ENCODE results near the gene MGST2. TPM values are rescaled to one million over a fixed set of nuclear protein-coding genes. Genes with fewer than 3 reads are reported as not detected.
A peak's percentile ranks its signal among the peaks of the same experiment; 100 is the strongest.

The MGST2 gene
- total and polyA plus RNA-seq, 2 experiments from 2014 or later, result 4.6 to 19.1 TPM

- TF ChIP-seq, protein P1, sequence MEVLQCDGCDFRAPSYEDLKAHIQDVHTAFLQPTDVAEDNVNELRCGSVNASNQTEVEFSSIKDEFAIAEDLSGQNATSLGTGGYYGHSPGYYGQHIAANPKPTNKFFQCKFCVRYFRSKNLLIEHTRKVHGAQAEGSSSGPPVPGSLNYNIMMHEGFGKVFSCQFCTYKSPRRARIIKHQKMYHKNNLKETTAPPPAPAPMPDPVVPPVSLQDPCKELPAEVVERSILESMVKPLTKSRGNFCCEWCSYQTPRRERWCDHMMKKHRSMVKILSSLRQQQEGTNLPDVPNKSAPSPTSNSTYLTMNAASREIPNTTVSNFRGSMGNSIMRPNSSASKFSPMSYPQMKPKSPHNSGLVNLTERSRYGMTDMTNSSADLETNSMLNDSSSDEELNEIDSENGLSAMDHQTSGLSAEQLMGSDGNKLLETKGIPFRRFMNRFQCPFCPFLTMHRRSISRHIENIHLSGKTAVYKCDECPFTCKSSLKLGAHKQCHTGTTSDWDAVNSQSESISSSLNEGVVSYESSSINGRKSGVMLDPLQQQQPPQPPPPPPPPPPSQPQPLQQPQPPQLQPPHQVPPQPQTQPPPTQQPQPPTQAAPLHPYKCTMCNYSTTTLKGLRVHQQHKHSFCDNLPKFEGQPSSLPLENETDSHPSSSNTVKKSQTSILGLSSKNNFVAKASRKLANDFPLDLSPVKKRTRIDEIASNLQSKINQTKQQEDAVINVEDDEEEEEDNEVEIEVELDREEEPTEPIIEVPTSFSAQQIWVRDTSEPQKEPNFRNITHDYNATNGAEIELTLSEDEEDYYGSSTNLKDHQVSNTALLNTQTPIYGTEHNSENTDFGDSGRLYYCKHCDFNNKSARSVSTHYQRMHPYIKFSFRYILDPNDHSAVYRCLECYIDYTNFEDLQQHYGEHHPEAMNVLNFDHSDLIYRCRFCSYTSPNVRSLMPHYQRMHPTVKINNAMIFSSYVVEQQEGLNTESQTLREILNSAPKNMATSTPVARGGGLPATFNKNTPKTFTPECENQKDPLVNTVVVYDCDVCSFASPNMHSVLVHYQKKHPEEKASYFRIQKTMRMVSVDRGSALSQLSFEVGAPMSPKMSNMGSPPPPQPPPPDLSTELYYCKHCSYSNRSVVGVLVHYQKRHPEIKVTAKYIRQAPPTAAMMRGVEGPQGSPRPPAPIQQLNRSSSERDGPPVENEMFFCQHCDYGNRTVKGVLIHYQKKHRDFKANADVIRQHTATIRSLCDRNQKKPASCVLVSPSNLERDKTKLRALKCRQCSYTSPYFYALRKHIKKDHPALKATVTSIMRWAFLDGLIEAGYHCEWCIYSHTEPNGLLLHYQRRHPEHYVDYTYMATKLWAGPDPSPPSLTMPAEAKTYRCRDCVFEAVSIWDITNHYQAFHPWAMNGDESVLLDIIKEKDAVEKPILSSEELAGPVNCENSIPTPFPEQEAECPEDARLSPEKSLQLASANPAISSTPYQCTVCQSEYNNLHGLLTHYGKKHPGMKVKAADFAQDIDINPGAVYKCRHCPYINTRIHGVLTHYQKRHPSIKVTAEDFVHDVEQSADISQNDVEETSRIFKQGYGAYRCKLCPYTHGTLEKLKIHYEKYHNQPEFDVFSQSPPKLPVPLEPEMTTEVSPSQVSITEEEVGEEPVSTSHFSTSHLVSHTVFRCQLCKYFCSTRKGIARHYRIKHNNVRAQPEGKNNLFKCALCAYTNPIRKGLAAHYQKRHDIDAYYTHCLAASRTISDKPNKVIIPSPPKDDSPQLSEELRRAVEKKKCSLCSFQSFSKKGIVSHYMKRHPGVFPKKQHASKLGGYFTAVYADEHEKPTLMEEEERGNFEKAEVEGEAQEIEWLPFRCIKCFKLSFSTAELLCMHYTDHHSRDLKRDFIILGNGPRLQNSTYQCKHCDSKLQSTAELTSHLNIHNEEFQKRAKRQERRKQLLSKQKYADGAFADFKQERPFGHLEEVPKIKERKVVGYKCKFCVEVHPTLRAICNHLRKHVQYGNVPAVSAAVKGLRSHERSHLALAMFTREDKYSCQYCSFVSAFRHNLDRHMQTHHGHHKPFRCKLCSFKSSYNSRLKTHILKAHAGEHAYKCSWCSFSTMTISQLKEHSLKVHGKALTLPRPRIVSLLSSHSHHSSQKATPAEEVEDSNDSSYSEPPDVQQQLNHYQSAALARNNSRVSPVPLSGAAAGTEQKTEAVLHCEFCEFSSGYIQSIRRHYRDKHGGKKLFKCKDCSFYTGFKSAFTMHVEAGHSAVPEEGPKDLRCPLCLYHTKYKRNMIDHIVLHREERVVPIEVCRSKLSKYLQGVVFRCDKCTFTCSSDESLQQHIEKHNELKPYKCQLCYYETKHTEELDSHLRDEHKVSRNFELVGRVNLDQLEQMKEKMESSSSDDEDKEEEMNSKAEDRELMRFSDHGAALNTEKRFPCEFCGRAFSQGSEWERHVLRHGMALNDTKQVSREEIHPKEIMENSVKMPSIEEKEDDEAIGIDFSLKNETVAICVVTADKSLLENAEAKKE (CRISPR knock-in tag; IDR thresholded peaks at IDR 0.05), result no peak
- TF ChIP-seq, protein P2, sequence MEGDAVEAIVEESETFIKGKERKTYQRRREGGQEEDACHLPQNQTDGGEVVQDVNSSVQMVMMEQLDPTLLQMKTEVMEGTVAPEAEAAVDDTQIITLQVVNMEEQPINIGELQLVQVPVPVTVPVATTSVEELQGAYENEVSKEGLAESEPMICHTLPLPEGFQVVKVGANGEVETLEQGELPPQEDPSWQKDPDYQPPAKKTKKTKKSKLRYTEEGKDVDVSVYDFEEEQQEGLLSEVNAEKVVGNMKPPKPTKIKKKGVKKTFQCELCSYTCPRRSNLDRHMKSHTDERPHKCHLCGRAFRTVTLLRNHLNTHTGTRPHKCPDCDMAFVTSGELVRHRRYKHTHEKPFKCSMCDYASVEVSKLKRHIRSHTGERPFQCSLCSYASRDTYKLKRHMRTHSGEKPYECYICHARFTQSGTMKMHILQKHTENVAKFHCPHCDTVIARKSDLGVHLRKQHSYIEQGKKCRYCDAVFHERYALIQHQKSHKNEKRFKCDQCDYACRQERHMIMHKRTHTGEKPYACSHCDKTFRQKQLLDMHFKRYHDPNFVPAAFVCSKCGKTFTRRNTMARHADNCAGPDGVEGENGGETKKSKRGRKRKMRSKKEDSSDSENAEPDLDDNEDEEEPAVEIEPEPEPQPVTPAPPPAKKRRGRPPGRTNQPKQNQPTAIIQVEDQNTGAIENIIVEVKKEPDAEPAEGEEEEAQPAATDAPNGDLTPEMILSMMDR (conservative IDR thresholded peaks at IDR 0.05; ENCODE audit: low read depth in 2 of 2), result no peak
- TF ChIP-seq NANOG (IDR thresholded peaks at IDR 0.05; ENCODE audit: borderline replicate concordance), result no peak
Observed at GRCh38 chr4:139676365-139676764, 10.7 kb downstream of the MGST2 start (continued).

DNA sequence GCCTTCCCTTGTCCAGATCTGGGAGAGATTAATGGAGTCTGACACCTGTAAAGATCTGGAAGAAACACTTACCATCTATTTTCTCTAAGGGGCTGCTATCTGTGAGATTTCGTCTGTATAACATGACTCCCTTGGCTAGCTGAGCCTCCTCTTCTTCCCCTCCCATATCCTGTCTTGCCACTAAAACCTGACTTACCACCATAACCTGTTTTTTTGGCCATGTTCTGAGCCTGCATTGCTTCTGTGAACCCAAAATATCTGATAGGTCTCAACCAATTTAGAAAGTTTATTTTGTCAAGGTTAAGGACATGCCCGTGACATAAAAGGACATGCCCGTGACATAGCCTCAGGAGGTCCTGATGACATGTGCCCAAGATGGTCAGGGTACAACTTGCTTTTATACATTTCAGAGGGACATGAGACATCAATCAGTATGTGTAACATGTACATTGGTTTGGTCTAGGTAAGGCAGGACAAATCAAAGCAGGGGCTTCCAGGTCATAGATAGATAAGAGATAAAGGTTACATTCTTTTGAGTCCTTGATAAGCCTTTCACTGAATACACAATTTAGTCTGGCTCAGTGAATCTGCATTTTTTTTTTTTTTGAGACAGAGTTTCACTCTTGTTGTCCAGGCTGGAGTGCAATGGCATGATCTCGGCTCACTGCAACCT is 11.4 kb downstream of the MGST2 start:
- Mint-ChIP-seq H3K9me3 (no peaks in the 10 kb centered on the region; the same call in 2 of the 3 replicates), H3K27me3 (ENCODE audit: insufficient read depth, low read depth, poor library complexity) (no peaks in the 10 kb centered on the region), H3K27ac (no peak overlapping the region), H3K4me1 (no peaks in the 10 kb centered on the region), H3K4me3 (no peak overlapping the region), H3K36me3 (ENCODE audit: low read depth) (peaks cover 8% of the 10 kb centered on the region)
- Histone ChIP-seq H3K27ac (ENCODE audit: low read depth) (no peak overlapping the region), H3K27me3 (ENCODE audit: insufficient read depth) (no peaks in the 10 kb centered on the region), H3F3A (replicated peaks; ENCODE audit: low read depth) (no peaks in the 10 kb centered on the region), H4K20me1 (replicated peaks; ENCODE audit: insufficient read depth) (no peaks in the 10 kb centered on the region), H2AFZ (peak overlapping the region; percentile 38; the same call in 1 of the 2 replicates), H3K36me3 (ENCODE audit: insufficient read depth) (no peaks in the 10 kb centered on the region), H3K79me2 (replicated peaks; ENCODE audit: insufficient read depth) (no peaks in the 10 kb centered on the region), H3K9me2 (ENCODE audit: insufficient read depth) (peaks cover 9% of the 10 kb centered on the region), H3K4me1 (ENCODE audit: insufficient read depth) (no peaks in the 10 kb centered on the region), H3K4me2 (no peak overlapping the region), H3K4me3 (no peak overlapping the region)
- ATAC-seq (no peak), DNase-seq (ENCODE audit: low spot score) (no peak)
- TF ChIP-seq ETS1 (IDR thresholded peaks at IDR 0.05) (no peak), ZNF331 (CRISPR knock-in tag; IDR thresholded peaks at IDR 0.05; ENCODE audit: low read depth) (no peak), EZH2phosphoT487 (IDR thresholded peaks at IDR 0.05; ENCODE audit: unreplicated experiment) (no peak), POLR2AphosphoS5 (IDR thresholded peaks at IDR 0.05; ENCODE audit: low read depth) (no peak), JUNB (IDR thresholded peaks at IDR 0.05; ENCODE audit: unreplicated experiment) (no peak)

All from GM23338 (cell line).